Activated naive CD8-positive, alpha-beta T cell treated with anti-CD3 and anti-CD28 coated beads, Interleukin-2, amount 10 ng/mL, durations not matched to agents 7 days and 5 days (primary cell): ENCODE results near the gene WARS2. TPM values are rescaled to one million over a fixed set of nuclear protein-coding genes. Genes with fewer than 3 reads are reported as not detected.

Source experiments
- ATAC-seq: fragments of 150-1000 bp; cut with Tn5 transposase; one replicate; pipeline ENCODE4 v1.10.0; 2021; ENCODE audit warnings: low read depth, moderate library complexity
- POLR2A ChIA-PET: fragments of 350-600 bp; sonication (Branson Sonifier 250); formaldehyde crosslinking; loops from one replicate; lab custom pipeline; 2021; ENCODE audit warnings: antibody characterized with exemption; lab: Charles Lee
- DNase-seq: peaks from one replicate; pipeline ENCODE4 v3.0.0; 2021
- H3K27ac Mint-ChIP-seq: one replicate; pipeline ENCODE4 v1.8.0; 2022; ENCODE audit warnings: mild to moderate bottlenecking, mixed read lengths
- H3K27me3 Mint-ChIP-seq: one replicate; pipeline ENCODE4 v1.8.0; 2022; ENCODE audit warnings: mild to moderate bottlenecking, moderate library complexity, mixed read lengths
- H3K36me3 Mint-ChIP-seq: one replicate; pipeline ENCODE4 v1.8.0; 2021; ENCODE audit warnings: mild to moderate bottlenecking, mixed read lengths
- H3K4me1 Mint-ChIP-seq: one replicate; pipeline ENCODE4 v1.8.0; 2021; ENCODE audit warnings: mixed read lengths
- H3K4me3 Mint-ChIP-seq: one replicate; pipeline ENCODE4 v1.8.0; 2022; ENCODE audit warnings: mild to moderate bottlenecking, moderate library complexity, mixed read lengths
- H3K9me3 Mint-ChIP-seq: one replicate; pipeline ENCODE4 v1.8.0; 2021; ENCODE audit warnings: mixed read lengths
- total RNA-seq, 2 experiments: library from RNA; stranded (reverse); gene quantifications; one replicate each; pipeline ENCODE4 v1.2.3, GENCODE V29; 2021

Gene WARS2
- total RNA-seq, 2 experiments from 2014 or later: 8.5 to 10.3 TPM

DNA sequence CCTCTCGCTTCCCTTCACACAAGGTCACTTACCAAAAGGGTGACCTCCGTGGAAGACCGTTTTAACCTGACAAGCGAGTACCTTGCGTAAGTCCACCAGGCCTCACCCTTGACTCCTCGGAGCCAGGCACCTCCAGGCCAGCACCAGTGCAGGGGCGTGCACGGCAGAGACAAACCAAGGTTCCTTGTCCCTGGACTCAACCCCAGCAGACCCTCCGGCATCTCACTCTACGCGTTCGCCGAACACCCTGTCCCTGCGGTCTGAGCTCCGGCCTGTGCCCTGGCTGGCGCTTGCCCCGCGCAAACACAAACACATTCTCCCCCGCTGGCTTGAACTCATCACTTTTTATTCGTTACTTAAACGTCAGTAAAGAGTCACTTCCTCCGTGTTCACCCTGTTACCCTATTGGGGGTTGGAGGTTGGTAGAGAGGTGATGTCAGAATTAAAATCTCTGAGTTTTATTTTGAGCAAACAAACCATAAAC is 156.9 kb downstream of the WARS2 start:
- no peak for ATAC-seq
- Mint-ChIP-seq H3K4me1 (peaks cover 15% of the 10 kb centered on the region), H3K27me3 (peaks cover 90% of the 10 kb centered on the region), H3K36me3 (peaks cover 3% of the 10 kb centered on the region), H3K9me3 (peaks cover 19% of the 10 kb centered on the region), H3K4me3 (no peak overlapping the region), H3K27ac (peak overlapping the region; percentile 40)
- DNase-seq: no peak
- POLR2A ChIA-PET: no interaction called here

DNA sequence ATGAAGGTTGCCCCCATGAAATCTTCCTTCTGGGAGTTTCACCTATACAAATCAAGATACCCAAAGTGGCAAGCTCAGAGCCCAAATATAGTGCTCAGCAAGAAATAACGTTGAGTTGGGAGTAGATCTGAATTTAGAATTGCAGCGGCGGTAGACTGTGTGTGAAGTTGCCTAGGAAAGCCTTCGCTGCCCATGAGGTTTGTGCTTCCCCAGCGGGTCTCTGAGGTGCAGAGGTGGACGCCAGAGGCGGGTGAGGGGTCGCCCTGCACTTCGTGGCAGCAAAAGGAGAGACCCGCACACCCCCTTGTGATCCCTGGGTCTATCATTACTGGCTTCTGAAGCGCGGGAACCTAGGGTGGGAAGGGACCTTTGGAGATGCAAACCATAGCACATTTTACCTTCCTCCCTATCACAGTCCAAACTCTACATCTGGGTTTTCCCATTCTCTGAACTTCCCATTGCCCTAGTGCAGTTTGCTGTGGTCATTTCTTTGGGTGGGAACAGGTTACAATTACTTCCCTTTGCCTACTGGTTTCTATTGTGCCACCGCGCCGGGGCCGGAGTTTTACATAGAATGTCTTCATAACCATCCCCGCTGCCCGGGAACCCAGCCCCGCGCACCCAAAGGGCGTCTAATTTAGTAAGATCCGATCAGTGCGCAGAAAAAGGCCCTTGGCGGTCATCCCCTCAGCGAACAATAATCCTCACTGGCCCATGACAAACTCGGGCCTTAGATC is 157.5 kb downstream of the WARS2 start:
- H3K4me3 Mint-ChIP-seq: no peak overlapping the region
- H3K27me3 Mint-ChIP-seq: peaks cover 89% of the 10 kb centered on the region
- POLR2A ChIA-PET: no interaction called here
- H3K9me3 Mint-ChIP-seq: peaks cover 19% of the 10 kb centered on the region
- H3K4me1 Mint-ChIP-seq: peaks cover 15% of the 10 kb centered on the region
- ATAC-seq: no peak
- DNase-seq: no peak
- H3K27ac Mint-ChIP-seq: peak overlapping the region; percentile 22
- peaks cover 3% of the 10 kb centered on the region for H3K36me3 Mint-ChIP-seq

GRCh38 chr1:118982266-118982665 is 158.2 kb downstream of the WARS2 start:
- no peak overlapping the region for H3K4me3 Mint-ChIP-seq
- DNase-seq (no peak), ATAC-seq (no peak)
- peaks cover 3% of the 10 kb centered on the region for H3K36me3 Mint-ChIP-seq
- H3K9me3 Mint-ChIP-seq: peaks cover 19% of the 10 kb centered on the region
- POLR2A ChIA-PET: no interaction called here
- H3K4me1 Mint-ChIP-seq: peaks cover 15% of the 10 kb centered on the region
- peaks cover 87% of the 10 kb centered on the region for H3K27me3 Mint-ChIP-seq
- no peak overlapping the region for H3K27ac Mint-ChIP-seq

GRCh38 chr1:118981436-118981835 is 159.0 kb downstream of the WARS2 start:
- Mint-ChIP-seq H3K4me3 (no peak overlapping the region), H3K27me3 (peaks cover 82% of the 10 kb centered on the region), H3K9me3 (peaks cover 17% of the 10 kb centered on the region), H3K36me3 (peaks cover 3% of the 10 kb centered on the region), H3K27ac (no peak overlapping the region), H3K4me1 (peaks cover 9% of the 10 kb centered on the region)
- DNase-seq: no peak
- no peak for ATAC-seq
- POLR2A ChIA-PET: no interaction called here

Other genes with a start within 250 kb of the WARS2 start
- gene TBX15, start 152.3 kb downstream of the WARS2 start, total RNA-seq: not detected
- not detected for gene HAO2, start 228.1 kb upstream of the WARS2 start, total RNA-seq